HG02840 (cell line): ENCODE data around the gene PFDN4.
"Not testable (repeated sequence)": the region's sequence is repeated elsewhere in the genome, so short reads cannot be mapped to it uniquely, and the experiment has no call there.

ENCODE experiments used
- ATAC-seq: cut with Tn5 transposase; IDR thresholded peaks from one replicate; pipeline ENCODE4 v1.9.1; 2021; ENCODE audit warnings: mild to moderate bottlenecking, moderate library complexity, moderate number of reproducible peaks; ENCODE audit not compliant: unreplicated experiment, low FRiP score

Gene PFDN4

GRCh38 chr20:54221996-54222890, 14.4 kb downstream of the PFDN4 start:
- no peak for ATAC-seq

- no peak for ATAC-seq
Measured at GRCh38 chr20:54223285-54223684, 15.4 kb downstream of the PFDN4 start.

- no peak for ATAC-seq
Measured at GRCh38 chr20:54223751-54224150, 15.9 kb downstream of the PFDN4 start.

- not testable (repeated sequence) for ATAC-seq
Measured at GRCh38 chr20:54224642-54225041, 16.8 kb downstream of the PFDN4 start.

- no peak for ATAC-seq
Measured at GRCh38 chr20:54227241-54227640, 19.4 kb downstream of the PFDN4 start.

- ATAC-seq = no peak
Measured at GRCh38 chr20:54227751-54228150, 19.9 kb downstream of the PFDN4 start.

GRCh38 chr20:54228841-54229240, 21.0 kb downstream of the PFDN4 start:
- no peak for ATAC-seq

- no peak for ATAC-seq
Measured at GRCh38 chr20:54229566-54230160, 21.8 kb downstream of the PFDN4 start.

GRCh38 chr20:54231036-54231435, 23.1 kb downstream of the PFDN4 start:
- no peak for ATAC-seq

- no peak for ATAC-seq
Measured at GRCh38 chr20:54234991-54235390, 27.1 kb downstream of the PFDN4 start.

- no peak for ATAC-seq
Measured at GRCh38 chr20:54237116-54237943, 29.4 kb downstream of the PFDN4 start.

- no peak for ATAC-seq
Measured at GRCh38 chr20:54244113-54244512, 36.2 kb downstream of the PFDN4 start.

GRCh38 chr20:54248705-54249104, 40.8 kb downstream of the PFDN4 start:
- ATAC-seq = not testable (repeated sequence)

GRCh38 chr20:54250691-54251090, 42.8 kb downstream of the PFDN4 start:
- ATAC-seq = no peak

GRCh38 chr20:54251096-54251495, 43.2 kb downstream of the PFDN4 start:
- no peak for ATAC-seq

- ATAC-seq = no peak
Measured at GRCh38 chr20:54254596-54254995, 46.7 kb downstream of the PFDN4 start.

GRCh38 chr20:54255157-54255556, 47.3 kb downstream of the PFDN4 start:
- no peak for ATAC-seq

GRCh38 chr20:54256202-54256601, 48.3 kb downstream of the PFDN4 start:
- ATAC-seq = no peak

GRCh38 chr20:54257071-54257816, 49.4 kb downstream of the PFDN4 start:
- no peak for ATAC-seq

GRCh38 chr20:54260116-54260515, 52.2 kb downstream of the PFDN4 start:
- ATAC-seq = no peak
